Measurements from ENCODE around the gene LRRFIP2.

GRCh38 chr3:37194533-37194932, 20.2 kb upstream of the LRRFIP2 start:
- TF ChIP-seq CTCF (conservative IDR thresholded peaks at IDR 0.05) (no peak), EZH2 (IDR thresholded peaks at IDR 0.05; ENCODE audit: low read depth) (no peak)

All from PC-9 (cell line).